GM20000 (cell line): ENCODE data around the gene LARGE1.
"Not testable (repeated sequence)": the region's sequence is repeated elsewhere in the genome, so short reads cannot be mapped to it uniquely, and the experiment has no call there.

Experiments
- DNase-seq: peaks from one replicate; pipeline ENCODE4 v3.0.0; 2012; ENCODE audit warnings: low spot score
- CTCF ChIP-seq: IDR thresholded peaks from 2 replicates; pipeline ENCODE4 v1.5.1; 2012; ENCODE audit warnings: mild to moderate bottlenecking, control low read depth; ENCODE audit errors: extremely low read depth, missing control alignments

LARGE1 gene

DNA sequence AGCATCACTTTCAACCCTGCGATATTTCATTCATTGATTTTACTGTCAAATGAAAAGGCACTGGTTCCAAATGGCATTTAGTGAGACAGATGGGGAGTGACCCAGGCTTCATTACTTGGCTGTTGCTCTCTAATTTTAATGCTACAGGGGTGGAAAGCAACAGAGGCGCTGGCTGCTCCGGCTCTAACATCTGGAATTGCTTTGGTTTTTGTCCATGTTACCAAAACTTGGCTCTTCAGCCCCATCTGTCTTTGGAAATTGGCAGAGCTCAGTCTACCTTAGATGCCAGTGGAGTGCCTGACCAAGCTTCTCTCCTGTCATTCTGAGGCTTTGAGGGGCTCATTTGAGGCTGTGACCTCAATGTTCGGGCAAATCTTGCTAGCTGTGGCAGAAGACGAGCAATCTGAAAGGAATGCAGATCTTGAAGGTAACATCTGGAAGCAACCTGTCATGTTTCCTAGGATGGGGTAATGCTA is 452.6 kb downstream of the LARGE1 start:
- no peak for DNase-seq
- no peak for TF ChIP-seq CTCF

- no peak for TF ChIP-seq CTCF
- DNase-seq, result no peak
These were observed 453.2 kb downstream of the LARGE1 start for GRCh38 chr22:33467080-33467479.

DNA sequence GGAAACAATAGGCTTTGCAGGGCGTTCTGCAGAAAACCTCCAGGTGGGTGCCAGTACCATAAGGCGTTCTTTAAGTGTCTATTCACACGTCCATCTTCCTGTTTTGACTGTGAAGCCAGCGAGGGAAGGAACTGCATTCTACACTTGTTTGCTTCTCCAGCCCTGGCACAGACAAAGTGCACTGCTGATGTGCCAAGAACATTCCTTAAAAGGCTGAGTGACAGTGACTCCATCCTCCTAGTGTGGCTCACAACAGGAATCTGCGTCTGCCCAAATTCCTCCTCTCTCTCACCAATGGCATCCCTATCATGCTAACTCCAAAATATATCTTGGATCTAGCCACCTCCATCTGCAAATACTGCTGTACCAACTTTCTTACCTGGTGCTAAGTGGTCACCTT is 454.7 kb downstream of the LARGE1 start:
- DNase-seq, result no peak

DNA sequence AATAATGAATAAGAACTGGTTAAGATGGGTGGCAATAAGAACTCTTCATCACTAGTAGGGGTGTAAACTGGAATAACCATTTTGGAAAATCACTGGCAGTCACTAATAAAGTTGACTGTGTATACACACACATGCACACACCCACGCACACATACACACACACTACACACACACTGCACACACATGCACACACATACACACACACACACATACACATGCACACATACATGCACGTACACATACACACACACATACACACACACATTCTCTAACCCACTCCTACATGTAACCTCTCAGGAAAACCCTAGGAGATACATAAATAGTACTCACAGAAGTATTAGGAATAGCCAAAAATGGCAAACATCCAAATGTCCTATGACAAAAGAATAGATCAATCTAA is 455.6 kb downstream of the LARGE1 start:
- no peak for DNase-seq
- no peak for TF ChIP-seq CTCF

More for the DNA sequence above, 454.7 kb downstream of the LARGE1 start:
- TF ChIP-seq CTCF, result no peak

DNA sequence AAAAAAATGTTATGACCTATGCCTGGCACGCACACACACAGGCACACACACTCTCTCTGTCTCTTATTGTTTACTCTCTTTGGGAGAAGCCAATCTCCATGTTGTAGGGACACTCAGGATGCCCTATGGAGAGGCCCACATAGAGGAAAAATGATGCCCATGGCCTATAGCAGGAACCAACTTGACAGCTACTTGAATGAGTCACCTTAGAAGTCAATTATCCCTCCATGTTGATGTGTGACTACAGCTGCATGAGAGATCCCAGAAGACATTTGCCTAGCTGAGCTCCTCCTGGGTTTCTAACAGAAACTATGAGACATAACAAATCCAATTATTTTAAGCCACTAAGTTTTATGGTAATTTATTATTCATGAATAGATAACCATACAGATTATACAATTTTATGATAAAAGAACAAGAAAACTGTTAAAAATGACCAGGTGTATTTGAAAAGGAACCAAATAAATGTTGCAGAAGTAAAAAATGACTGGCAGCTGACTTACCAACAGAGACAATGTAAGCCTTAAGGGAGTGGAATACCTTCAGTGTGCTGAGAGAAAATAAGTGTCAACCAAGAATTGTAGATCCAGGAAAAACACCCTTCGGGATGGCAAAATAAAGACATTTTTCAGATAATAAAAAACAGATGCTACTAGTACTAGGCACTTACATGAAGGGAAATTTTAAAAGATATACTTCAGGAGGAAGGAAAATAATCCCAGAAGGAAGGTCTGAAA is 458.4 kb downstream of the LARGE1 start:
- TF ChIP-seq CTCF, result no peak
- no peak for DNase-seq

- DNase-seq, result not testable (repeated sequence)
These were observed 459.0 kb downstream of the LARGE1 start for GRCh38 chr22:33461245-33461644.

DNA sequence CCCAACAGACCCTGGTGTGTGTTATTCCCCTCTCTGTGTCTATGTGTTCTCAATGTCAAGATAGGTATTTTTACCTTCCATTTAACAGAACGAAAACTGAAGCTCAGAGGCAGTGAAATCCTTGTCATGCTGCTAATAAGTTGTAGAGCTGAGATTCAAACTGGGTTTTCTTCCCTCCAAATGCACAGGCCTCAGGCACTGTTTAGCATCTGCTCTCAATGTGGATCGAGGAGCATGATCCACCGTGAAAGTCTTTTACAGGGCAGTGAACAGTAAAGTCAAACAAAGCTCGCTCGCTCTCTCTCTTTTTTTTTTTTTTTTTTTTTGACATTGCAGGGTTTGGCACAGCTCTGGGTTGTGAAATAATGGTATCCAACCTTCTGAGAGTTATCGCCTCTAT is 461.1 kb downstream of the LARGE1 start:
- TF ChIP-seq CTCF, result no peak
- DNase-seq, result no peak

DNA sequence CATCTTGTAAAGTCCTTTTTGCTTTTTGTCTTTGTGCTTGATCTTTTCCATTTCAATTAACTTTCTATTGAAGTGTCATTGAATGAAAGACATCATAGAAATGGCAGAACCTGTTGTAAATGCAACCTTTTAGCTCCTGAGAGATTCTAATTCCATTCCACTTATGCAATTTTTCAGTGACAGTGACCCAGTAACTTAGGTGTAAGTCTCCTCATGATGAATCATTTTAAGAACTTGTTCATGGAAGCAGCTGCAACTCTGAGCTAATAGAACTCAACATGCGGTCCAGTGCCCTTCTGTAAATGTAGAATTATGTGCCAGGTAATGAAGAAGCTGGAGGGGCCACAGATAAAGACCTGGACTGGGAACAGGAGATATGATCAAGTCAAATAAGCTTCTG is 463.8 kb downstream of the LARGE1 start:
- DNase-seq, result no peak
- TF ChIP-seq CTCF, result no peak
